ENCODE data around the gene CFAP61. TPM values are rescaled to one million over a fixed set of nuclear protein-coding genes. Genes with fewer than 3 reads are reported as not detected.

Gene CFAP61
- total and polyA plus RNA-seq, 2 experiments from 2014 or later: 0.21 TPM; not detected in 1

GRCh38 chr20:20019123-20019522 lies 33.2 kb upstream of the CFAP61 start (continued):
- TF ChIP-seq, protein P1, sequence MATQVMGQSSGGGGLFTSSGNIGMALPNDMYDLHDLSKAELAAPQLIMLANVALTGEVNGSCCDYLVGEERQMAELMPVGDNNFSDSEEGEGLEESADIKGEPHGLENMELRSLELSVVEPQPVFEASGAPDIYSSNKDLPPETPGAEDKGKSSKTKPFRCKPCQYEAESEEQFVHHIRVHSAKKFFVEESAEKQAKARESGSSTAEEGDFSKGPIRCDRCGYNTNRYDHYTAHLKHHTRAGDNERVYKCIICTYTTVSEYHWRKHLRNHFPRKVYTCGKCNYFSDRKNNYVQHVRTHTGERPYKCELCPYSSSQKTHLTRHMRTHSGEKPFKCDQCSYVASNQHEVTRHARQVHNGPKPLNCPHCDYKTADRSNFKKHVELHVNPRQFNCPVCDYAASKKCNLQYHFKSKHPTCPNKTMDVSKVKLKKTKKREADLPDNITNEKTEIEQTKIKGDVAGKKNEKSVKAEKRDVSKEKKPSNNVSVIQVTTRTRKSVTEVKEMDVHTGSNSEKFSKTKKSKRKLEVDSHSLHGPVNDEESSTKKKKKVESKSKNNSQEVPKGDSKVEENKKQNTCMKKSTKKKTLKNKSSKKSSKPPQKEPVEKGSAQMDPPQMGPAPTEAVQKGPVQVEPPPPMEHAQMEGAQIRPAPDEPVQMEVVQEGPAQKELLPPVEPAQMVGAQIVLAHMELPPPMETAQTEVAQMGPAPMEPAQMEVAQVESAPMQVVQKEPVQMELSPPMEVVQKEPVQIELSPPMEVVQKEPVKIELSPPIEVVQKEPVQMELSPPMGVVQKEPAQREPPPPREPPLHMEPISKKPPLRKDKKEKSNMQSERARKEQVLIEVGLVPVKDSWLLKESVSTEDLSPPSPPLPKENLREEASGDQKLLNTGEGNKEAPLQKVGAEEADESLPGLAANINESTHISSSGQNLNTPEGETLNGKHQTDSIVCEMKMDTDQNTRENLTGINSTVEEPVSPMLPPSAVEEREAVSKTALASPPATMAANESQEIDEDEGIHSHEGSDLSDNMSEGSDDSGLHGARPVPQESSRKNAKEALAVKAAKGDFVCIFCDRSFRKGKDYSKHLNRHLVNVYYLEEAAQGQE (IDR thresholded peaks at IDR 0.05; ENCODE audit: unreplicated experiment): no peak
- TF ChIP-seq EZH2phosphoT487 (IDR thresholded peaks at IDR 0.05; ENCODE audit: unreplicated experiment): no peak
- no peak for TF ChIP-seq JUNB (IDR thresholded peaks at IDR 0.05; ENCODE audit: unreplicated experiment)
- no peak for TF ChIP-seq EZH2 (IDR thresholded peaks at IDR 0.05; ENCODE audit: low read depth, unreplicated experiment)

DNA sequence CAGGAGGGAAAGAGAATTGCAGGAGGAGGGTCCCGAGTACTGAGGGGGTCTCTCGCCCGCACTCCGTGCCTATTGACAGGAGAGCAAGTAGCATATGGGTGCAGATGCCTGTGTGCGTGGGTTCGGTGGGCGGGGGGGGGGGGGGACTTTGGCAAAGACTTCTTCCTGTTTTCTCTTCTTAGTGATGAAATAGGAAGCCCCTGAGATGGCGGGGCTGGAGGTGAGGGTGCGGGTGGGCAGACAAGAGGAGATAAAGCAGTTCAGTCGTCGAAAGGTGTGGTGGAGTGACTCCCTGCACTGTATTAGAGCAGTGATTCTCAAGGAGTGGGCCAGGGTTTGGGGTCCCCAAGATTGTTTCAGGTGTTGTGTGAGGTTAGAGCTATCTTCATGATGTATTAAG lies 31.4 kb upstream of the CFAP61 start:
- DNase-seq (ENCODE audit: low spot score) (no peak), ATAC-seq (no peak)
- H3K4me3 Mint-ChIP-seq: no peak overlapping the region
- Histone ChIP-seq H2AFZ (no peak overlapping the region), H3K4me3 (no peak overlapping the region), H4K20me1 (replicated peaks; ENCODE audit: insufficient read depth) (peaks cover 11% of the 10 kb centered on the region), H3K36me3 (ENCODE audit: insufficient read depth) (no peaks in the 10 kb centered on the region), H3K4me2 (no peak overlapping the region), H3K79me2 (replicated peaks; ENCODE audit: insufficient read depth) (peaks cover 81% of the 10 kb centered on the region), H3K27me3 (ENCODE audit: insufficient read depth) (no peaks in the 10 kb centered on the region), H3K9me2 (ENCODE audit: insufficient read depth) (no peaks in the 10 kb centered on the region), H3F3A (replicated peaks; ENCODE audit: low read depth) (no peaks in the 10 kb centered on the region), H3K4me1 (ENCODE audit: insufficient read depth) (peaks cover 5% of the 10 kb centered on the region), H3K27ac (ENCODE audit: low read depth) (no peak overlapping the region)
- H3K9me3 Mint-ChIP-seq: no peaks in the 10 kb centered on the region
- H3K27ac Mint-ChIP-seq: no peak overlapping the region
- peaks cover 22% of the 10 kb centered on the region for H3K4me1 Mint-ChIP-seq
- peaks cover 11% of the 10 kb centered on the region for H3K27me3 Mint-ChIP-seq (ENCODE audit: insufficient read depth, low read depth, poor library complexity)
- H3K36me3 Mint-ChIP-seq (ENCODE audit: low read depth): peaks cover 5% of the 10 kb centered on the region; the same call in 2 of the 3 replicates
- TF ChIP-seq EZH2phosphoT487 (IDR thresholded peaks at IDR 0.05; ENCODE audit: unreplicated experiment) (no peak), ZNF462 (CRISPR knock-in tag; IDR thresholded peaks at IDR 0.05) (no peak), STAT1 (IDR thresholded peaks at IDR 0.05; ENCODE audit: unreplicated experiment) (no peak), ETS1 (IDR thresholded peaks at IDR 0.05) (no peak), CTCF (conservative IDR thresholded peaks at IDR 0.05; ENCODE audit: low read depth in 2 of 2) (no peak)
- TF ChIP-seq, protein P1 (IDR thresholded peaks at IDR 0.05; ENCODE audit: unreplicated experiment): no peak

Measured in GM23338 (cell line).